ENCODE results near the gene JAKMIP2. TPM values are rescaled to one million over a fixed set of nuclear protein-coding genes. Genes with fewer than 3 reads are reported as not detected.

JAKMIP2 gene
- total and polyA plus RNA-seq, 10 of the 15 experiments (the other 5 are each of a cell fraction or from before 2014, with no cell fraction given), result 0.51 to 1.8 (median 0.89) TPM

- no peak overlapping the region for H3K27ac ChIP-seq (ENCODE audit: control insufficient read depth, insufficient read depth)
- RAD21 ChIA-PET (ENCODE audit: unreplicated experiment), result no interaction called here
- H3K4me3 ChIP-seq, result no peak overlapping the region
- H3K4me1 ChIP-seq (ENCODE audit: control insufficient read depth, insufficient read depth, low read length), result no peaks in the 10 kb centered on the region
- DNase-seq (ENCODE audit: low read depth, low spot score), result no peak
- no TSS peak for BruUV-seq (replicated peaks)
- H3K4me2 ChIP-seq (ENCODE audit: control insufficient read depth, insufficient read depth), result no peak overlapping the region
- no peak overlapping the region for H3K9ac ChIP-seq (ENCODE audit: control insufficient read depth, insufficient read depth, low read length)
- no peaks in the 10 kb centered on the region for H3K36me3 ChIP-seq (ENCODE audit: control insufficient read depth in 2 of 2, insufficient read depth in 2 of 2, low read length in 1 of 2)
- H4K20me1 ChIP-seq (ENCODE audit: control insufficient read depth, insufficient read depth), result no peaks in the 10 kb centered on the region
- SMC1A ChIA-PET (ENCODE audit: uncharacterized antibody, unreplicated experiment), result interaction anchor here (0.7 kb wide), 1 partner anchor 23 kb away, joined by 3 read pairs; no protein-coding TSS in a partner anchor
- no peaks in the 10 kb centered on the region for H3K79me2 ChIP-seq (ENCODE audit: control insufficient read depth, insufficient read depth, low read length)
- in situ Hi-C loops (cut with MboI), result no loop called here
- ATAC-seq, result peak; percentile 20; the same call in 1 of the 3 replicates
- WGBS (ENCODE audit: insufficient coverage, insufficient replicate concordance, low lambda C conversion rate, missing lambda C conversion rate), result 37% methylated on average over 7 of the region's 7 CpGs
- no peak overlapping the region for H2AFZ ChIP-seq (ENCODE audit: control insufficient read depth, low read depth, low read length)
- POLR2A ChIA-PET, result no interaction called here
- intact Hi-C loops (cut with micrococcal nuclease; ENCODE audit: unreplicated experiment), result no loop called here
- no peaks in the 10 kb centered on the region for H3K9me3 ChIP-seq (replicated peaks; ENCODE audit: control insufficient read depth, insufficient read depth, low read length)
- no peaks in the 10 kb centered on the region for H3K27me3 ChIP-seq (replicated peaks in 1 of 2; ENCODE audit: control insufficient read depth in 2 of 2, insufficient read depth in 2 of 2, low read length in 1 of 2)
- CTCF ChIA-PET, result interaction anchor here (1.0 to 1.5 kb wide), 2 partner anchors 89 to 103 kb away, joined by 3 read pairs; no protein-coding TSS in a partner anchor
- no peak for FAIRE-seq
- TF ChIP-seq FOXK2 (IDR thresholded peaks at IDR 0.05) (no peak), NKRF (conservative IDR thresholded peaks at IDR 0.05) (no peak), IKZF1 (conservative IDR thresholded peaks at IDR 0.05) (no peak), TCF3 (IDR thresholded peaks at IDR 0.05; ENCODE audit: borderline replicate concordance, insufficient read depth, low read depth, low read length) (no peak), RFX5 (IDR thresholded peaks at IDR 0.05; ENCODE audit: low read depth, low read length) (no peak), PBX3 (IDR thresholded peaks at IDR 0.05; ENCODE audit: insufficient replicate concordance, low read depth, low read length) (no peak), ZBTB4 (CRISPR knock-in tag; IDR thresholded peaks at IDR 0.05) (no peak), TCF7 (IDR thresholded peaks at IDR 0.05; ENCODE audit: borderline replicate concordance) (no peak), MYC (IDR thresholded peaks at IDR 0.05; ENCODE audit: insufficient read depth, insufficient read length, insufficient replicate concordance, low read length, severe bottlenecking) (no peak), SUZ12 (IDR thresholded peaks at IDR 0.05; ENCODE audit: unreplicated experiment) (no peak), TAF1 (IDR thresholded peaks at IDR 0.05; ENCODE audit: borderline replicate concordance, low read depth, low read length) (no peak), BMI1 (IDR thresholded peaks at IDR 0.05; ENCODE audit: borderline replicate concordance) (no peak), CBX3 (IDR thresholded peaks at IDR 0.05; ENCODE audit: borderline replicate concordance, low read depth) (no peak), MTA3 (IDR thresholded peaks at IDR 0.05; ENCODE audit: borderline replicate concordance, low read length) (no peak), USF2 (IDR thresholded peaks at IDR 0.05; ENCODE audit: borderline replicate concordance, low read depth, low read length) (no peak), NR2F1 (conservative IDR thresholded peaks at IDR 0.05) (no peak), LARP7 (IDR thresholded peaks at IDR 0.05) (no peak), BCL11A (IDR thresholded peaks at IDR 0.05; ENCODE audit: low read depth, low read length) (no peak)
These were observed 228.2 kb downstream of the JAKMIP2 start for GRCh38 chr5:147554261-147554817.

Measured in GM12878 (cell line).